ENCODE data around the gene ABCE1. TPM values are rescaled to one million over a fixed set of nuclear protein-coding genes. Genes with fewer than 3 reads are reported as not detected.

The ABCE1 gene
- total and polyA plus RNA-seq, 2 donors (not counting 1 experiment from before 2014, with no cell fraction given), result 31.3 to 46.2 TPM

DNA sequence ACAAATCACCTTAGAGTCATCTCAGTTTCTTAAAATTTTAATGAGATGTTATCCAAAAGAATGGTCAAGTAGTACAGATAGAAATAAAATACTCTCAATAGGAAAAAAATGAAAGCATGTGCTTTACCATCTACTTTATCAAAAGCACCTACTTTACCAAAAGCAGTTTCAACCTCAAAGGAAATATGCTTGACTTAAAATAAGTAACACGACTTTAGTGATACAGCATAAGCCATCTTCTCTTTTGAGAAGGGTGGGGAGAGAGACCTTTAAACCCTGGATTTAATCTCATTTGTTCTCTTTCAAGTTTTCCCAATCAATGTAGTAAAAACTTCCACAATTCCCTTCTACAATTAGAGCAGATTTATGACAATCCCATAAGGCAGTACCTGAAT is 55.8 kb downstream of the ABCE1 start:
- Histone ChIP-seq H3K27ac (ENCODE audit: low read length in 2 of 2) (peak overlapping the region in 1 of 2 donors; percentile 39), H3K4me1 (ENCODE audit: control insufficient read depth in 2 of 2, insufficient read depth in 2 of 2, low read length in 2 of 2) (peaks cover 0 to 3% of the 10 kb centered on the region in 2 donors), H3K79me2 (ENCODE audit: control insufficient read depth, insufficient read depth, low read length) (no peaks in the 10 kb centered on the region), H3K9me3 (ENCODE audit: control extremely low read depth in 1 of 3, control insufficient read depth in 2 of 3, insufficient read depth in 1 of 3, low read length in 2 of 3) (no peaks in the 10 kb centered on the region), H3K36me3 (replicated peaks in 1 of 2; ENCODE audit: control extremely low read depth in 1 of 2, control insufficient read depth in 1 of 2, extremely low read depth in 1 of 2, insufficient read depth in 2 of 2, low read length in 1 of 2) (peaks cover 8 to 51% of the 10 kb centered on the region in 2 experiments), H3K27me3 (replicated peaks in 1 of 4; ENCODE audit: control extremely low read depth in 1 of 4, control insufficient read depth in 3 of 4, insufficient read depth in 4 of 4, low read length in 3 of 4) (no peaks in the 10 kb centered on the region), H3K9ac (ENCODE audit: low read length) (no peak overlapping the region), H3K4me3 (ENCODE audit: control extremely low read depth in 1 of 5, extremely low read depth in 1 of 5, insufficient read depth in 1 of 5, low read depth in 2 of 5, low read length in 4 of 5) (no peak overlapping the region), H2AFZ (ENCODE audit: insufficient read depth, low read depth, low read length, poor library complexity, severe bottlenecking) (no peak overlapping the region), H3K4me2 (replicated peaks; ENCODE audit: low read depth, low read length, poor library complexity, severe bottlenecking) (no peak overlapping the region), H4K20me1 (ENCODE audit: control insufficient read depth, insufficient read depth, low read length, poor library complexity, severe bottlenecking) (peaks cover 3% of the 10 kb centered on the region)
- TF ChIP-seq EZH2 (IDR thresholded peaks at IDR 0.05; ENCODE audit: borderline replicate concordance, insufficient read depth, low read depth, low read length, poor library complexity, severe bottlenecking) (no peak), CTCF (IDR thresholded peaks at IDR 0.05) (no peak)
- DNase-seq (no peak), ATAC-seq (ENCODE audit: low read depth) (no peak)
- Mint-ChIP-seq H3K9me3 (ENCODE audit: insufficient read depth) (no peaks in the 10 kb centered on the region), H3K27ac (no peak overlapping the region), H3K4me3 (no peak overlapping the region), H3K4me1 (peaks cover 5% of the 10 kb centered on the region), H3K27me3 (no peaks in the 10 kb centered on the region)
- CTCF ChIA-PET, result interaction anchor here (0.7 to 2.5 kb wide), 9 partner anchors 10 to 464 kb away, joined by 3 to 10 read pairs (median 5); no protein-coding TSS in a partner anchor
- intact Hi-C loops (cut with micrococcal nuclease), result loop anchor here (1.0 kb wide), 2 partner anchors 403 to 456 kb away; no protein-coding TSS in a partner anchor
- POLR2A ChIA-PET, result no interaction called here
- no CpG with 5 or more reads among the region's 1 CpG for whole genome bisulfite sequencing (ENCODE audit: insufficient coverage)

- WGBS (ENCODE audit: insufficient coverage), result no CpG with 5 or more reads among the region's 1 CpG
- H3K4me3 Mint-ChIP-seq, result no peak overlapping the region
- peaks cover 5% of the 10 kb centered on the region for H3K4me1 Mint-ChIP-seq
- H3K27ac Mint-ChIP-seq, result no peak overlapping the region
- Histone ChIP-seq H2AFZ (ENCODE audit: insufficient read depth, low read depth, low read length, poor library complexity, severe bottlenecking) (no peak overlapping the region), H3K36me3 (replicated peaks in 1 of 2; ENCODE audit: control extremely low read depth in 1 of 2, control insufficient read depth in 1 of 2, extremely low read depth in 1 of 2, insufficient read depth in 2 of 2, low read length in 1 of 2) (peaks cover 6 to 50% of the 10 kb centered on the region in 2 experiments), H4K20me1 (ENCODE audit: control insufficient read depth, insufficient read depth, low read length, poor library complexity, severe bottlenecking) (peaks cover 3% of the 10 kb centered on the region), H3K27me3 (replicated peaks in 1 of 4; ENCODE audit: control extremely low read depth in 1 of 4, control insufficient read depth in 3 of 4, insufficient read depth in 4 of 4, low read length in 3 of 4) (no peaks in the 10 kb centered on the region), H3K4me2 (replicated peaks; ENCODE audit: low read depth, low read length, poor library complexity, severe bottlenecking) (no peak overlapping the region), H3K9ac (ENCODE audit: low read length) (no peak overlapping the region), H3K9me3 (ENCODE audit: control extremely low read depth in 1 of 3, control insufficient read depth in 2 of 3, insufficient read depth in 1 of 3, low read length in 2 of 3) (no peaks in the 10 kb centered on the region), H3K79me2 (ENCODE audit: control insufficient read depth, insufficient read depth, low read length) (no peaks in the 10 kb centered on the region), H3K4me3 (ENCODE audit: control extremely low read depth in 1 of 5, extremely low read depth in 1 of 5, insufficient read depth in 1 of 5, low read depth in 2 of 5, low read length in 4 of 5) (no peak overlapping the region), H3K27ac (ENCODE audit: low read length in 2 of 2) (no peak overlapping the region), H3K4me1 (ENCODE audit: control insufficient read depth in 2 of 2, insufficient read depth in 2 of 2, low read length in 2 of 2) (peaks cover 0 to 3% of the 10 kb centered on the region in 2 donors)
- H3K27me3 Mint-ChIP-seq, result no peaks in the 10 kb centered on the region
- intact Hi-C loops (cut with micrococcal nuclease), result loop anchor here (1.0 kb wide), 2 partner anchors 403 to 456 kb away; no protein-coding TSS in a partner anchor
- DNase-seq (peak; percentile 49), ATAC-seq (ENCODE audit: low read depth) (peak; percentile 47)
- ChIA-PET POLR2A (no interaction called here), CTCF (interaction anchor here (0.6 to 2.5 kb wide), 12 partner anchors 9 to 464 kb away, joined by 3 to 10 read pairs (median 5); no protein-coding TSS in a partner anchor)
- no peaks in the 10 kb centered on the region for H3K9me3 Mint-ChIP-seq (ENCODE audit: insufficient read depth)
- TF ChIP-seq EZH2 (IDR thresholded peaks at IDR 0.05; ENCODE audit: borderline replicate concordance, insufficient read depth, low read depth, low read length, poor library complexity, severe bottlenecking), result no peak
- peak; percentile 53 for TF ChIP-seq CTCF (IDR thresholded peaks at IDR 0.05)
Measured at GRCh38 chr4:145154573-145154972, 56.5 kb downstream of the ABCE1 start.

Data from B cell (primary cell).